IPS-20b (cell line): ENCODE results near the gene CAB39L.

ENCODE experiments used
- H3K27ac ChIP-seq: one replicate; pipeline ENCODE4 v1.5.1; 2013; ENCODE audit warnings: low read length
- H3K27me3 ChIP-seq: 2 replicates; pipeline ENCODE4 v1.6.1; 2013; ENCODE audit warnings: mild to moderate bottlenecking, low read length, inconsistent platforms; ENCODE audit not compliant: insufficient read depth
- H3K36me3 ChIP-seq: 2 replicates; pipeline ENCODE4 v1.6.1; 2013; ENCODE audit warnings: low read depth, mild to moderate bottlenecking, inconsistent platforms, low read length, moderate library complexity; ENCODE audit not compliant: insufficient read depth
- H3K4me1 ChIP-seq: 2 replicates; pipeline ENCODE4 v1.6.1; 2013; ENCODE audit warnings: mild to moderate bottlenecking, control low read depth, inconsistent platforms, low read length, moderate library complexity; ENCODE audit not compliant: insufficient read depth
- H3K4me3 ChIP-seq: 2 replicates; pipeline ENCODE4 v1.5.1; 2013; ENCODE audit warnings: mild to moderate bottlenecking, low read length, inconsistent platforms
- H3K9ac ChIP-seq: 2 replicates; pipeline ENCODE4 v1.6.1; 2013; ENCODE audit warnings: low read depth, mild to moderate bottlenecking, inconsistent platforms, low read length, moderate library complexity
- H3K9me3 ChIP-seq: 2 replicates; pipeline ENCODE4 v1.6.1; 2013; ENCODE audit warnings: mild to moderate bottlenecking, low read depth, low read length, inconsistent platforms; ENCODE audit not compliant: insufficient read depth

CAB39L gene

DNA sequence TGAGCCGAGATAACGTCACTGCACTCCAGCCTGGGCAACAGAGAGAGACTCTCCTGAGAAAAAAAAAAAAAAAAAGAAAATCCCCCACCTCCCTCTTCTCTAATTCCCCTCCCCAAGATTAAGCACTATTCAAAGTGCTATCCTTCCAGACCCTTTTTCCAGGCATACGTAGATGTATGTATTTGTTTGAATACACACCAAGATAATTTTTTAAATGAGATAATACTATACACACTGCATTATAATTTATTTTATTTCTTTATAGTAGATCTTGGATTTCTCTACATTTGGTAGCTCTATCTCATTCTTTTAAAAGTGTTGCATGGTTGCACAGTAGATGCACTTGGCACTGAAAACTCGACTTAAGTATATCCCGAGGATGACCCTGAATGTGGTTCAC is 32.5 kb downstream of the CAB39L start:
- no peak overlapping the region for H3K4me3 ChIP-seq
- peaks cover 77% of the 10 kb centered on the region for H3K27me3 ChIP-seq
- H3K36me3 ChIP-seq = no peaks in the 10 kb centered on the region
- peaks cover 10% of the 10 kb centered on the region; the same call in 1 of the 2 replicates for H3K4me1 ChIP-seq
- H3K9me3 ChIP-seq = no peaks in the 10 kb centered on the region
- H3K27ac ChIP-seq = no peak overlapping the region
- no peak overlapping the region for H3K9ac ChIP-seq

DNA sequence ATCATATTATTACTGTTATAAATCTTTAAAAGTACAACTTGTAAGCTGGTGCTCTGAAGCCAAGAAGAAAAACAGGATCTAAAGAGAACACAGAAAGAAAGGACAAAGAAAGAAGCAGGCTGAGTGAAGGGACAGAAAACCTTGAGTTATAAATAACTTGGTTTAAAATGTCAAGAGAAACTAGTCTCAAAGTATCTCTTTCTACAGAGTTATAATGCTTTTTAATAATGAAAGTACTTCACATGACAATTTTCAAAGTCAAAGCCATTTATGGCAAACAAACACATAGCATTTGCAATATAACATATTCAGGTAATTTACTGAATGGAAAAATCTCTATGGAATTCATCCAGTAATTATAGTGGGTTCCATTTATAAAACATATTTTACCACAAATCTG is 33.4 kb downstream of the CAB39L start:
- Histone ChIP-seq H3K4me1 (peaks cover 10% of the 10 kb centered on the region; the same call in 1 of the 2 replicates), H3K27me3 (peaks cover 70% of the 10 kb centered on the region), H3K36me3 (no peaks in the 10 kb centered on the region), H3K4me3 (no peak overlapping the region), H3K9me3 (no peaks in the 10 kb centered on the region), H3K9ac (no peak overlapping the region), H3K27ac (no peak overlapping the region)

DNA sequence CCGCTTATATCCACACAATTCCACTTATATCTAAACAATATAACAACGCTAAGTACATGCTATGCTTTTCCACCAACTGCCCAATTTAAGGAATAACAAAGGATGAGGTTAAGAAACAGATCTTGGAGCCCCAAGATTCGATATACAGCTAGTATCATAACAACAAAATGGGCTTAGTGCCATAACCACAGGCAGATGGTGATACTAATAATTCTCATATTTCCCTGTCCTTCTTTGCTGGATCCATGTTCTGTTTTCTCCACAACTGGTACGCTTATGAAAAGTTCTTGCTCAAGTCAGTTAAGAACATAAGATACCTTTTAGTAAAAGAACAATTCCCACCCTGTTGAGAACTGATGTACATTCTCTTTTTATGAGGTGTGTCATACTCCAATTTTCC is 33.9 kb downstream of the CAB39L start:
- H3K9ac ChIP-seq = no peak overlapping the region
- no peak overlapping the region for H3K4me3 ChIP-seq
- H3K36me3 ChIP-seq = no peaks in the 10 kb centered on the region
- H3K27ac ChIP-seq = no peak overlapping the region
- peaks cover 70% of the 10 kb centered on the region for H3K27me3 ChIP-seq
- peaks cover 10% of the 10 kb centered on the region; the same call in 1 of the 2 replicates for H3K4me1 ChIP-seq
- H3K9me3 ChIP-seq = no peaks in the 10 kb centered on the region

DNA sequence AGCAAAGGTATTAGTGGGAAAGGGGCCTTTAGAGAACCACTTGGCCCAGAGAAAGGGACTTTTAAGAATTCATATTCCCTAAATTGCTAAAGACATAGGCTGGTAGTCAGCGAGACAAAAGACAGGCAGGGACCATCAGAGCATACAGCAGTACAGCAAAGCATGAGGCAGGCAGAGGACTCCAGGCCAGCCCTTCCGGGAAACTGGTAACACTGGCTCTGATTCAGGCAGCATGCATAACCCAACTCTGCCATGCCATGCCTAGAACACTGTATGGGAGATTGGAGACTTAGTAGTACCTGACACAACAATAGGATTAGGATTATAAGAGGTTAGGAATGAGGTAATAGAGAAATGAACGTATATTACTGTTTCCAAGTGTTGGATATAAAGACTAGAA is 34.9 kb downstream of the CAB39L start:
- H3K9me3 ChIP-seq = no peaks in the 10 kb centered on the region
- H3K27ac ChIP-seq = no peak overlapping the region
- peaks cover 9% of the 10 kb centered on the region; the same call in 1 of the 2 replicates for H3K4me1 ChIP-seq
- H3K36me3 ChIP-seq = no peaks in the 10 kb centered on the region
- no peak overlapping the region for H3K4me3 ChIP-seq
- H3K27me3 ChIP-seq = peaks cover 63% of the 10 kb centered on the region
- no peak overlapping the region for H3K9ac ChIP-seq

DNA sequence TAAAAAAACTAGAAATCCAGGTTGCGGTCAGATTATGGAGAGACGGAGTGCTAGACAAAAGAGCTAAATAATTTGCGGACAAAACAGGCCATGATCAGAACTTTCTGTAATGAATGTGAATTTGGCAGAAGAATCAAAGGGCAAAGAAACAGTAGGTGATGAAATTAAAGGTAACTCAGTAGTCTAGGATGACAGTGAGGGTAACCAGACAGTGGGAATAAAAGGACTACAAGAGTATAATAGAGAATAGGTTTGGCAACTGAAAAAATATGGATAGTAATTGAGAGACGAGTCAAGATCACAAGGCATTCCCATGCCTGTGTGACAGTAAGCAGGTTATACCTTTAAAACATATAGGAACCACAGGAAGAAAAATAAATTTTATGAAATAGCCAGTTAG is 35.9 kb downstream of the CAB39L start:
- H3K36me3 ChIP-seq = no peaks in the 10 kb centered on the region
- no peaks in the 10 kb centered on the region for H3K9me3 ChIP-seq
- H3K4me3 ChIP-seq = no peak overlapping the region
- H3K9ac ChIP-seq = no peak overlapping the region
- no peak overlapping the region for H3K27ac ChIP-seq
- H3K27me3 ChIP-seq = peaks cover 52% of the 10 kb centered on the region
- peaks cover 1% of the 10 kb centered on the region; the same call in 1 of the 2 replicates for H3K4me1 ChIP-seq

DNA sequence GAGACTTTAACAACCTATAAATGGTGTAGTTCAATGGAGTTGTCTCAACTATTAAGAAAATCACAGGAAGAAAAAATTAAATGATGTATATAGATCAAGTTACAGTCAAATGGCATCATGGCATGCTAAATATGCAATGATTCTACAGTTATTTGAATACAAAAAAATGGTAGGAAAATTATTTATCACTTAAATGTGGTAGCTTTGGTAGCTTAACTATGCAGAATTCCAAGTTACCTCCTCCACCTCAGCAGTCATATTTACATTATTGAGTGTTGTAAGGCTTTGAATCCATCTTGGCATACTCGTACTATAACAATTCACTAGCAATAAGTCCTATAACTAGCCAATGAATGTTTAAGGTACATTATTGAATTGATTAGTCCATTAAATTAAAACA is 36.8 kb downstream of the CAB39L start:
- Histone ChIP-seq H3K9me3 (no peaks in the 10 kb centered on the region), H3K27me3 (peaks cover 44% of the 10 kb centered on the region), H3K9ac (no peak overlapping the region), H3K4me3 (no peak overlapping the region), H3K36me3 (no peaks in the 10 kb centered on the region), H3K4me1 (no peaks in the 10 kb centered on the region), H3K27ac (no peak overlapping the region)

DNA sequence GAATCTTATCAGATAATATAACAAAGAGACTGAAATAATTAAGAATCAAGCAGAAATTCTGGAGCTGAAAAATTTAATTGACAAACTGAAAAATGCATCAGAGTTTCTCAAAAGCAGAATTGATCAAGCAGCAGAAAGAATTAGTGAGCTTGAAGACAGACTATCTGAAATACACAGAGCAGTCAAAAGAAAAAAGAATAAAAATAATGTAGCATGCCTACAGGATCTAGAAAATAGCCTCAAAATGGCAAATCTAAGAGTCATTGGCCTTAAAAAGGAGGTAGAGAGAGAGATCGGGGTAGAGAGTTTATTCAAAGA is 39.2 kb downstream of the CAB39L start:
- no peak overlapping the region for H3K9ac ChIP-seq
- no peaks in the 10 kb centered on the region for H3K36me3 ChIP-seq
- no peaks in the 10 kb centered on the region for H3K9me3 ChIP-seq
- no peak overlapping the region for H3K4me3 ChIP-seq
- peaks cover 20% of the 10 kb centered on the region for H3K27me3 ChIP-seq
- H3K4me1 ChIP-seq = no peaks in the 10 kb centered on the region
- H3K27ac ChIP-seq = no peak overlapping the region

DNA sequence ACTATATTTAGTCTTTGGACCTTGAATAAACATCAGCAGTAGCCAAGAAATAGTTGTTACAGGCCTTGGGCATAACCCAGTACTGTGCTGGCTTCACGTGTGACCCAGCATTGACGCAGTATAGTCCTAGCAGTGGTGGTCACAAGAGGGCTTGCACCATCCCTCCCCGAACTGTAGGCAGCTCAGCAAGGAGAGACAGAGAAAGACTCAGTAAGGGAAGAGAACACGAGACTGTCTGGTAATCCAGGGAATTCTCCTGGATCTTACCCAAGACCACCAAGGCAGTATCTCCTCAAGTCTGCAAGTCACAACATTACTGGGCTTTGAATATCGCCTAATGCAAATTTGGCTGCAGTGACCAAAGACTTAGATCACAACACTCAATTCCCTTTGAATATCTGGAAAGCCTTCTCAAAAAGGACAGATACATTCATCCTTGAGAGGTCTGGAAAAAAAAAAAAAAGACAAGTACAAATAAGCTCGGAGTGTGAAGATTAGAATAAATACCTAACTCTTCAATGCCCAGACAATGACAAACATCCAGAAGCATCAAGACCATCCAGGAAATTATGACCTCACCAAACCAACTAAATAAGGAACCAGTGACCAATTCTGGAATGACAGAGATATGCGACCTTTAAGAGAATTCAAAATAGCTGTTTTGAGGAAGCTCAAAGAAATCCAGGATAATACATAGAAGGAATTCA is 39.7 kb downstream of the CAB39L start:
- Histone ChIP-seq H3K4me3 (no peak overlapping the region), H3K27ac (no peak overlapping the region), H3K4me1 (no peaks in the 10 kb centered on the region), H3K9ac (no peak overlapping the region), H3K36me3 (no peaks in the 10 kb centered on the region), H3K9me3 (no peaks in the 10 kb centered on the region), H3K27me3 (peaks cover 14% of the 10 kb centered on the region; the same call in 1 of the 2 replicates)

DNA sequence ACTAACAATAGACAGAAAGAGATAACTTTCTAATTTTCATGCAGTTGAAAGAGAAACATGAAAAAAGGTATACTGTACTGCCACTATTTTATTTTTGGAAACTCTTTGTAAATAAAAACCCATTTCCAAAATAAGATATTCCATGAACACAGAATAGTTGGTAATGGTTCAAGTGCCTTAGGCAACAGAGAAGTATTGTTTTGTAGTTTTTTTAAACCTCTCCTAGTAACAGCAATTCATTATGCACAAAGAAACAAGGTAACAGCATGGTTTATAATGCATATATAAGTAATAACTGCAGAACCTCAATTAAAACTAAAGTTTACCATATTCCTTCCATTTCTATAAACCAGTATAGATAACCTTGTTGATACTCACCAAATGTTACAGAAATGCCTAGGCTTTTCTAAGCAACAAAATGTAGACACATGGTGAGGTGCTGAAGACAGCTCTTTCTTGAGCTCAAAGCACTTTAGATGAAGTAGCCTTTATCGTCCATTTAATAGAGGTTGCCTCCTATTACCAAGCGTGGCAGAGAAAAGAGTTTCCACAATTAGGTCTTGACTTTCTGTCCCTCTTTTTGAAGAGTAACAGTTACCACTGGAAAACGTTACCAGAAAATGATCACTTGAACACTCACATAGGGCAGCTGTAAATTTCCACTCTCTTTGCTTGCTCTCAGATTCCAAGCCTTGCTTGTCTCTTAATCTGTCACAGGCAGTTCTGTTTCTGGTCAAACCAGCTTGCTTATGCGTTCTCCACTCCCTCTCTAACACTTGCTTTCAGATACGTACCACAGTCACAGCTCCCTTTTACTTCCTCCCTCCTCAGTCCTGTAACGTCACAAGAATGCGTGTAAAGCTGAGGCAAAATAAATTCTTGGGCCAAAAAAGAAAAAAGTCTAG is 42.9 kb downstream of the CAB39L start:
- Histone ChIP-seq H3K9me3 (no peaks in the 10 kb centered on the region), H3K4me3 (no peak overlapping the region), H3K27ac (no peak overlapping the region), H3K27me3 (no peaks in the 10 kb centered on the region), H3K9ac (no peak overlapping the region), H3K36me3 (no peaks in the 10 kb centered on the region), H3K4me1 (no peaks in the 10 kb centered on the region)

DNA sequence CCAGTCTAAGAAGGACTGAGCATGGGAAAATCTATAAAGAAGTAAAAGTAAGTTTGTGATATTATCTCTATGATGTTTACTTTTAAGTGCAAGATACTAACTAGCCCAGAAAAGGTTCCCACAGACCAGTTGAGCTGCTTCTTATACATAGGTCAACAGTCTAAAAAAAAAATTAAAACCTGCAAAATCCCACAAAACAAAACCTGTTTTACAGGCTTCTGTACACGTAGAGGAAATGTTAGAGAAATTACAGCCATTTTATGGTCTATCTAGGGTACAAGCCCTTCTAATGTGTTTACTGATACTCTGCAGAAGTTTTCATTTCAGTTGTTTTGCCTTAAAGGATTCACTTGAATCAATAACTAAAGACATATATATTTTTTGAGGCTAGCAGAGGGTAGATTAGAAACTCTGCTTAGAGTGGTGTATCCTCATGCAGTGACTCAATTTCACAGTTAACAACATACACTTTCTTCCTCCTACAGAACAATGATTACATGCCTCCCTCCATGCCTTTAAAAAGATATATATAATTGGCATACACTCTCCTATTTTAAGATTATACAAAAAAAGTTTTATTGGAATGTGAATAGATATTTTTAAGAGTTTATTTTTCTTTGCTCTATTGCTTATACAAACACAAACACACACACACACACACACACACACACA is 43.9 kb downstream of the CAB39L start:
- Histone ChIP-seq H3K27ac (no peak overlapping the region), H3K36me3 (no peaks in the 10 kb centered on the region), H3K9ac (no peak overlapping the region), H3K9me3 (no peaks in the 10 kb centered on the region), H3K4me1 (no peaks in the 10 kb centered on the region), H3K4me3 (no peak overlapping the region), H3K27me3 (no peaks in the 10 kb centered on the region)

DNA sequence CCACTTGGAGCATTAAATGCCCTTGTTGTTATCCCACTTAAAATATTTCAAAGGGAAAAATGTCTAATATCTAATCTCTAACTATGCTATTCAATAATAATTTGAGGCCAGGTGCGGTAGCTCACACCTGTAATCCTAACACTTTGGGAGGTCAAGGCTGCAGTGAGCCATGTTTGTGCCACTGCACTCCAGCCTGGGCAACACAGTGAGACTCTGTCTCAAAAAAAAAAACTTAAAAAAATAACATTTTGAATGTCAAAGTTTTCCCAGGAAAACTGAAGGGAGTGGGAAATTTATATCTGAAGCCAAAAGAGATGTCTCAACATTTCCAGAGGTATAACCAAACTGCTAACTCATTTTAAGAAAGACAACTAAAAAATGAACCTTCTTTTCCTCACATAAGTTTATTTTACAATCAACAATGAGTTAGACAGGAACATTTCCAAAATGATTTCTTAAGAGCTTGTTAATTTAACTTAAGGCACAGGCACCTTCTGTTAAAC is 47.9 kb downstream of the CAB39L start:
- H3K4me1 ChIP-seq = no peaks in the 10 kb centered on the region
- no peaks in the 10 kb centered on the region for H3K27me3 ChIP-seq
- H3K36me3 ChIP-seq = no peaks in the 10 kb centered on the region
- no peak overlapping the region for H3K9ac ChIP-seq
- H3K9me3 ChIP-seq = no peaks in the 10 kb centered on the region
- no peak overlapping the region for H3K4me3 ChIP-seq
- no peak overlapping the region for H3K27ac ChIP-seq
